ENCODE data around the gene BTBD17.

Gene BTBD17

DNA sequence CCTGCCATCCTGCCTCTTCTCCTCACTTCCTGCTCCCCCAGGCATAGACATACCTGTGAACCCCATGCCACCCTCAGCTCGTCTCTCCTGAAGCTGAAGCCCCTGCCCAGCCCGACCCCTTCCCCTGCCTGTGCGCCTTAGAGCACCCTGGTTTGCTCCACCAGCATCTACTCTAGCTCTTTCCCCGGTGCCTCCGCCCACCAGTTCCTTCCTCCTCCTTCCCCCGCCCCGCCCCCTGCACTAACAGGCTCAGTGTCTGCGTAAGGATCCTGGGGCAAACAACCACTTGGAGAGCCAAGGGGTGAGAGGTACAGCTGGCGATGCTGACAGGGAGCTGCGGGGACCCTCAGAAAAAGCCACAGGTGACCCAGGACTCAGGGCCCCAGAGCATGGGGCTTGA, 7.6 kb upstream of the BTBD17 start:
- TF ChIP-seq, protein P1, sequence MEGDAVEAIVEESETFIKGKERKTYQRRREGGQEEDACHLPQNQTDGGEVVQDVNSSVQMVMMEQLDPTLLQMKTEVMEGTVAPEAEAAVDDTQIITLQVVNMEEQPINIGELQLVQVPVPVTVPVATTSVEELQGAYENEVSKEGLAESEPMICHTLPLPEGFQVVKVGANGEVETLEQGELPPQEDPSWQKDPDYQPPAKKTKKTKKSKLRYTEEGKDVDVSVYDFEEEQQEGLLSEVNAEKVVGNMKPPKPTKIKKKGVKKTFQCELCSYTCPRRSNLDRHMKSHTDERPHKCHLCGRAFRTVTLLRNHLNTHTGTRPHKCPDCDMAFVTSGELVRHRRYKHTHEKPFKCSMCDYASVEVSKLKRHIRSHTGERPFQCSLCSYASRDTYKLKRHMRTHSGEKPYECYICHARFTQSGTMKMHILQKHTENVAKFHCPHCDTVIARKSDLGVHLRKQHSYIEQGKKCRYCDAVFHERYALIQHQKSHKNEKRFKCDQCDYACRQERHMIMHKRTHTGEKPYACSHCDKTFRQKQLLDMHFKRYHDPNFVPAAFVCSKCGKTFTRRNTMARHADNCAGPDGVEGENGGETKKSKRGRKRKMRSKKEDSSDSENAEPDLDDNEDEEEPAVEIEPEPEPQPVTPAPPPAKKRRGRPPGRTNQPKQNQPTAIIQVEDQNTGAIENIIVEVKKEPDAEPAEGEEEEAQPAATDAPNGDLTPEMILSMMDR (IDR thresholded peaks at IDR 0.05; ENCODE audit: insufficient read depth, low read depth, low read length, missing control alignments), result no peak
- no peak overlapping the region for H3K4me3 ChIP-seq (ENCODE audit: low read depth, low read length)
- DNase-seq (ENCODE audit: low read depth), result no peak

DNA sequence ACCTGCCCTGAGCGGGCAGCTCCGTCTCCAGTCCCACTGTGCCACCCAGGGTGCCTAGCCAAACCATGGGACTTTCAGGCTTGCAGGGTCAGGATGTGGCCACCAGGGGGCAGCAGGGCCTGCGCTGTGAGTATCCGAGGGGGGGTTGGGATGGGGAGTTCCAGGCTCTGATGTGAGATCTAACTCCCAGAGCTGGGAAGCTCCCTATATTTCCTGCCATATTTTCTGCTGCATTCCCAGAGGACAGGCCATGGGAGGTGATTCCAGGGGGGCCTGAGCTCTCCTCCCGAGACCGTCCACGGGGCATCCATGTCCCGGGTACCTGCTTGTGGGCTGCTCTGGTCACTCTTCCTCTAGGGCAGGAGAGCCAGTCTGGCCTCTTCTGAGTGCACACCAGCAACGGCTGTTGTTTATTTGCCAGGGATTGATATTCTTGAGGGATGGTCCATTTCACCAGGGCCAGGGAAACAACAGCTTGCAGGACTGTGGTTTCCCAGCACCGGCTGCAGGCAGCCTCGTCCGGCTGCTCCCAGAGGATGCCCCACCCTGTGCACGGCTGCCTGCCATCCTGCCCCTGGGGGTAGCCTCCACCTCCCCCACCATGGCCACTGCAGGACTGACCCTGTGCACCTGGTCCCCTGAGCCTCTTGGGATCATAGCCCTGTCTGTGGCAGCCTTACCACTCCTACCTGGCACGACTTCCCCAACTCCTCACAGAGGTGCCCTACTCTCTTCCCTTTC, 6.8 kb upstream of the BTBD17 start:
- H3K4me3 ChIP-seq (ENCODE audit: low read depth, low read length), result no peak overlapping the region
- peak; percentile 65 for DNase-seq (ENCODE audit: low read depth)

DNA sequence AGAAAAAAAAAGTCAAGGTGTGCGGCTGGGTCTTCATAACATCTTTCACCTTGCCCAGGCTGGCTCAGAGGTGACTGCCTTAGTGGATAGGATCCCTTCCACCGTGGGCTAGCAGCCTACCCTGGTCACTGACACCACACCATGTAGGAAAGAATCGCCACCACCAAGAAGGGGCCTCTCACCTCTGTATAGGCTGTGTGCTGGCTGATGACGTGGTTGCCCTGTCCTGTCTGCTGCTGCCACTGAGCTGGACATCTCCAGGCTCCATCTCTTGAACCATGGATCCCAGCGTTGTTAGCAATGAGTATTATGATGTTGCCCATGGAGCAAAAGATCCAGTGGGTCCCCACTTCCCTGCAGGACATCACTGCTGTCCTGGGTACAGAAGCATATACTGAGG, 5.5 kb upstream of the BTBD17 start, which contains the start of gene GPR142:
Gene GPR142 (plus strand): TSS at position 301 of the 400 bp plus-strand sequence. CDS start 2,035 bp downstream, outside the sequence.
- H3K4me3 ChIP-seq (ENCODE audit: low read depth, low read length), result no peak within 1 kb of the TSS
- DNase-seq (ENCODE audit: low read depth), result no peak
- TF ChIP-seq, protein P1 (IDR thresholded peaks at IDR 0.05; ENCODE audit: insufficient read depth, low read depth, low read length, missing control alignments), result no peak

More for the DNA sequence above, 6.8 kb upstream of the BTBD17 start:
- TF ChIP-seq, protein P1 (IDR thresholded peaks at IDR 0.05; ENCODE audit: insufficient read depth, low read depth, low read length, missing control alignments), result peak; percentile 94

DNA sequence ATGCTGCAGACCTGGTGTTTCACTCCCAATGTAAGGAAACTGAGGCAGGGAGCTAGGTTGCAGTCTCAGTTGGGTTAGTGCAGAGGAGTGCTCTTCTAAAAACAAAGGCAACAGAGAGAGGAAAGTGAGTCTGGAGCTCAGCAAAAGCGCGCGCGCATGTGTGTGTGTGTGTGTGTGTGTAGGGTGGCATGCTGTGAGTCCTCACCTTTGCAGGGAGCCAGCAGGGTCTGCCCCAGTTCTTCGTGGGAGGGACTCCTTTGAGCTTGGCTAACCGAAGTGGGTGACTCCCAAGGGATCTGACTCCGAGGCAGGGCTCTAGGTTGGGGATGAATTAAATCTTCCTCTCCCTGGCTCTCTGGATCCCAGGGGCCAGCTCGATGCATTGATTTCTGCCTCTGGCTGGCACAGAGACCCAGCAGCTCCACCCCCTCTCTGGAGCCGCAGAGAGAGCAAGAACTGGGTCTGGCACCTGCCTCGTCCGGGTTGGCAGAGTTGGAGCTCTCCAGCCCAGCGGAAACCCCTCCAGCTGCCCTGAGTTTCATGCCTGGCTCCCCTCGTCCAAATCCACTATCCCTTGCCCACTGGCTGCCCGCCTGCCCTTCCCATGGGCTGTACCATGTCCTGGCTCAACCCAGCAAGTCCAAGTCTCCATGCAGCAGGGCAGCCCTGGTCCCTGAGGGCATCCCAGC, 1.3 kb upstream of the BTBD17 start:
- TF ChIP-seq, protein P1 (IDR thresholded peaks at IDR 0.05; ENCODE audit: insufficient read depth, low read depth, low read length, missing control alignments), result no peak
- no peak for DNase-seq (ENCODE audit: low read depth)
- H3K4me3 ChIP-seq (ENCODE audit: low read depth, low read length), result no peak overlapping the region

DNA sequence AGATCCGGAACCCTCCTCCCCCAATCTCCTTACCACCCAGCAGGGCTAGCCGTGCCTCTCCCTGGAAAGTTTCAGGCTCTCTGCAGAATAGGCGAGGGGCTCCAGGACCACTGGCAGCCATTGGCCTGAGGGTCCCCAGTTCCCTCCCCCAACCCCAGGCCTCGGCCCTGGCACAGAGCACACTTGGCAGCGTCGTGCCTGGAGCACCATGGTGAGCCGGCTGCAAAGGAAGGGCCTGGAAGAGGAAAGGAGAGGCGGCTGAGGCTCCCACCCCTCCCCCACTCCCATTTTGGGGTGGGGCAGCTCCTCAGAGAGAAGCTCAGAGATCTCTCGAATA, 369 bp upstream of the BTBD17 start:
- DNase-seq (ENCODE audit: low read depth), result no peak
- TF ChIP-seq, protein P1 (IDR thresholded peaks at IDR 0.05; ENCODE audit: insufficient read depth, low read depth, low read length, missing control alignments), result no peak
- H3K4me3 ChIP-seq (ENCODE audit: low read depth, low read length), result no peak overlapping the region

DNA sequence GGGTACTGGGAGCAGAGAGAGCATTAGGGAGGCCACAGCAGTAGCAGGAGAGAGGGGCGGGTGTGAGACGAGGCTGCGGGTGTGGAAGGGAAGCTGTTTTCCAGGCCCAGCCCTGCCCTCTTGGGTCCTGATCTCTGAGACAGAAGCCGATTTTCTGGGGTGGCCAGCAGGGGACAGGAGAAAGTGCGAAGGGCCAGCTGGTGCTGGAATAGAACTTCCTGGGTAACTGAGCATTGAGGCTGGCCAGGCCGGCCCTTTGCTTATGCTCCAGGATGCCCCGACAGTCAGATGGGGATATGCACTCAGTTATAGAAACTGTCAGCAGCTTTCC, 804 bp downstream of the BTBD17 start:
- TF ChIP-seq, protein P1 (IDR thresholded peaks at IDR 0.05; ENCODE audit: insufficient read depth, low read depth, low read length, missing control alignments), result no peak
- H3K4me3 ChIP-seq (ENCODE audit: low read depth, low read length), result no peak overlapping the region
- no peak for DNase-seq (ENCODE audit: low read depth)
